ENCODE measurements around the gene CNTNAP2.

- TF ChIP-seq, protein P1, sequence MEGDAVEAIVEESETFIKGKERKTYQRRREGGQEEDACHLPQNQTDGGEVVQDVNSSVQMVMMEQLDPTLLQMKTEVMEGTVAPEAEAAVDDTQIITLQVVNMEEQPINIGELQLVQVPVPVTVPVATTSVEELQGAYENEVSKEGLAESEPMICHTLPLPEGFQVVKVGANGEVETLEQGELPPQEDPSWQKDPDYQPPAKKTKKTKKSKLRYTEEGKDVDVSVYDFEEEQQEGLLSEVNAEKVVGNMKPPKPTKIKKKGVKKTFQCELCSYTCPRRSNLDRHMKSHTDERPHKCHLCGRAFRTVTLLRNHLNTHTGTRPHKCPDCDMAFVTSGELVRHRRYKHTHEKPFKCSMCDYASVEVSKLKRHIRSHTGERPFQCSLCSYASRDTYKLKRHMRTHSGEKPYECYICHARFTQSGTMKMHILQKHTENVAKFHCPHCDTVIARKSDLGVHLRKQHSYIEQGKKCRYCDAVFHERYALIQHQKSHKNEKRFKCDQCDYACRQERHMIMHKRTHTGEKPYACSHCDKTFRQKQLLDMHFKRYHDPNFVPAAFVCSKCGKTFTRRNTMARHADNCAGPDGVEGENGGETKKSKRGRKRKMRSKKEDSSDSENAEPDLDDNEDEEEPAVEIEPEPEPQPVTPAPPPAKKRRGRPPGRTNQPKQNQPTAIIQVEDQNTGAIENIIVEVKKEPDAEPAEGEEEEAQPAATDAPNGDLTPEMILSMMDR (IDR thresholded peaks at IDR 0.05; ENCODE audit: low read depth, low read length, missing input control): no peak
- no peak for TF ChIP-seq TAF1 (conservative IDR thresholded peaks at IDR 0.05)
- no peak for TF ChIP-seq SP1 (IDR thresholded peaks at IDR 0.05)
- TF ChIP-seq MAX (IDR thresholded peaks at IDR 0.05): no peak
- TF ChIP-seq JUND (IDR thresholded peaks at IDR 0.05): no peak
- TF ChIP-seq RAD21 (IDR thresholded peaks at IDR 0.05): no peak
- no peak for TF ChIP-seq ZBTB33 (IDR thresholded peaks at IDR 0.05)
- no peak for TF ChIP-seq EGR1 (IDR thresholded peaks at IDR 0.05; ENCODE audit: low read depth in 2 of 2)
- TF ChIP-seq FOXA1 (IDR thresholded peaks at IDR 0.05): no peak
- TF ChIP-seq GABPA (IDR thresholded peaks at IDR 0.05 in 1 of 2, conservative IDR thresholded peaks at IDR 0.05 in 1 of 2): no peak
- TF ChIP-seq YY1 (IDR thresholded peaks at IDR 0.05): no peak
These were observed 1091.4 kb downstream of the CNTNAP2 start for GRCh38 chr7:147207988-147208387.
